ENCODE results near the gene STK17B.
A peak's percentile ranks its signal among the peaks of the same experiment; 100 is the strongest.

STK17B gene

GRCh38 chr2:196172951-196173350 lies 1.6 kb upstream of the STK17B start:
- H3K4me3 ChIP-seq (ENCODE audit: low read length in 2 of 2), result peak overlapping the region in 1 of 2 donors; percentile 9
- peak overlapping the region in 1 of 2 donors; percentile 85 for H3K27ac ChIP-seq (ENCODE audit: low read depth in 2 of 2, low read length in 2 of 2)
- H3K9me3 ChIP-seq (ENCODE audit: control insufficient read depth in 2 of 2, low read length in 2 of 2), result no peaks in the 10 kb centered on the region
- H3K9ac ChIP-seq (ENCODE audit: low read depth in 1 of 2, low read length in 2 of 2), result peak overlapping the region in 1 of 2 donors; percentile 15
- peaks cover 3 to 9% of the 10 kb centered on the region in 2 donors for H3K4me1 ChIP-seq (ENCODE audit: control insufficient read depth in 2 of 2, insufficient read depth in 2 of 2, low read length in 2 of 2)
- H3K36me3 ChIP-seq (ENCODE audit: control insufficient read depth in 2 of 2, insufficient read depth in 2 of 2, low read length in 2 of 2), result no peaks in the 10 kb centered on the region
- H3K27me3 ChIP-seq (ENCODE audit: control insufficient read depth in 2 of 2, insufficient read depth in 2 of 2, low read length in 2 of 2), result no peaks in the 10 kb centered on the region

GRCh38 chr2:196171946-196172345 lies 568 bp upstream of the STK17B start:
- no peaks in the 10 kb centered on the region for H3K36me3 ChIP-seq (ENCODE audit: control insufficient read depth in 2 of 2, insufficient read depth in 2 of 2, low read length in 2 of 2)
- peak overlapping the region; percentile 36 to 94 for H3K9ac ChIP-seq (ENCODE audit: low read depth in 1 of 2, low read length in 2 of 2)
- H3K4me1 ChIP-seq (ENCODE audit: control insufficient read depth in 2 of 2, insufficient read depth in 2 of 2, low read length in 2 of 2), result peaks cover 3 to 9% of the 10 kb centered on the region in 2 donors
- H3K27me3 ChIP-seq (ENCODE audit: control insufficient read depth in 2 of 2, insufficient read depth in 2 of 2, low read length in 2 of 2), result no peaks in the 10 kb centered on the region
- peak overlapping the region; percentile 22 to 85 for H3K27ac ChIP-seq (ENCODE audit: low read depth in 2 of 2, low read length in 2 of 2)
- H3K4me3 ChIP-seq (ENCODE audit: low read length in 2 of 2), result peak overlapping the region; percentile 66 to 81
- no peaks in the 10 kb centered on the region for H3K9me3 ChIP-seq (ENCODE audit: control insufficient read depth in 2 of 2, low read length in 2 of 2)

DNA sequence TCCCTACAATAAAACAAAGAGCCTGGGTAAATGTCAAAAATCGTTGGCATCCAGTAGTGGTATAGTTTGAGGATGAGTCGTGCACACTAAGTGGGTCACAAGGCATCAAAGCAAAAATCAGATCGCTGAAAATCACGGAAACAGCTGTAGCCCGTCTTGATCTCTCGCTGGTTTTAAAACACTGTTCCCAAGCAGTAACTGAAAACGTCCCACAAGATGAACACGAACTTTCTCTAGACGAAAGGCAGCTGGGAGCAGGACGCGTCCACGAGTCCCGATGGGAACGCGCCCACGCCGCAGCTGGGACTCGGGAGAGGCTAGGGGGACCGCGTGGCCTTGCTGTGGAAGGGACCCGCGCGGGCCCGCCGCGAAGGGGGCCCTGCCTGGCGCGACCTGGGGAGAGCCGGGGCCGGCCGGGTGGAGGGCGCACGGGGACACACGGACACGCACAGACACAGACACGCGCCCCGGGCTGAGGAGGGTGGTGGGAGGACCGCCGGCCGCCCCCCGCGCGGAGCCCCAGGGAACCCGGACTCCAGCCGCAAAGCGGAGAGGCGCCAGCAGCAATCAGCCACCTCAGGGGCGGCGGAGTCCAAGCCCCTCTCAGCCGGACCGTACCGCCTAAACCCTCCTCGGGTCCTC lies 651 bp downstream of the STK17B start:
- H3K9me3 ChIP-seq (ENCODE audit: control insufficient read depth in 2 of 2, low read length in 2 of 2), result no peaks in the 10 kb centered on the region
- H3K4me1 ChIP-seq (ENCODE audit: control insufficient read depth in 2 of 2, insufficient read depth in 2 of 2, low read length in 2 of 2), result peaks cover 3 to 9% of the 10 kb centered on the region in 2 donors
- no peaks in the 10 kb centered on the region for H3K36me3 ChIP-seq (ENCODE audit: control insufficient read depth in 2 of 2, insufficient read depth in 2 of 2, low read length in 2 of 2)
- peak overlapping the region; percentile 97 to 98 for H3K27ac ChIP-seq (ENCODE audit: low read depth in 2 of 2, low read length in 2 of 2)
- peak overlapping the region; percentile 93 to 99 for H3K4me3 ChIP-seq (ENCODE audit: low read length in 2 of 2)
- no peaks in the 10 kb centered on the region for H3K27me3 ChIP-seq (ENCODE audit: control insufficient read depth in 2 of 2, insufficient read depth in 2 of 2, low read length in 2 of 2)
- peak overlapping the region; percentile 94 to 95 for H3K9ac ChIP-seq (ENCODE audit: low read depth in 1 of 2, low read length in 2 of 2)

GRCh38 chr2:196170213-196170605 lies 1.2 kb downstream of the STK17B start:
- H3K4me3 ChIP-seq (ENCODE audit: low read length in 2 of 2), result peak overlapping the region; percentile 93 to 99

DNA sequence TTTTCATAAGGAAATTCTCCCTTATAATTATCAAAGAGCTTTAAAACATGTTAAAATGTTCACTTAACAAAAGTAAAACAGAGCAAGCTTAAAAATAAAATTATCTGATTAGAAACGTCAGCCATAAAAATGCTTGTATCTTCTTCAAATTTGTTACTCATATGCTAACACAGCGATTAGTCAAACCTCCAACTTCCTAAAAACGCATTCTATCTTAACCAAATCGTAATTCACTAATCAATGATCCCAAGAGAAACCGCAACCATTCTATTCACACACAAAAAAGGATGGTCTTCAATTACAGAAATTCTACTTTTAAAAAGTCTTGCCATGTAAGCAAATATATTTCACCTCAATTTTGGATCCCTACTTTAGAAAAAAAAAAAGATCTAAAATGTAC lies 1.9 kb downstream of the STK17B start:
- H3K36me3 ChIP-seq (ENCODE audit: control insufficient read depth in 2 of 2, insufficient read depth in 2 of 2, low read length in 2 of 2), result no peaks in the 10 kb centered on the region
- H3K4me1 ChIP-seq (ENCODE audit: control insufficient read depth in 2 of 2, insufficient read depth in 2 of 2, low read length in 2 of 2), result peaks cover 3 to 13% of the 10 kb centered on the region in 2 donors
- no peaks in the 10 kb centered on the region for H3K9me3 ChIP-seq (ENCODE audit: control insufficient read depth in 2 of 2, low read length in 2 of 2)
- H3K4me3 ChIP-seq (ENCODE audit: low read length in 2 of 2), result peak overlapping the region; percentile 93 to 99
- peak overlapping the region; percentile 97 to 98 for H3K27ac ChIP-seq (ENCODE audit: low read depth in 2 of 2, low read length in 2 of 2)
- H3K9ac ChIP-seq (ENCODE audit: low read depth in 1 of 2, low read length in 2 of 2), result peak overlapping the region; percentile 94 to 95
- H3K27me3 ChIP-seq (ENCODE audit: control insufficient read depth in 2 of 2, insufficient read depth in 2 of 2, low read length in 2 of 2), result no peaks in the 10 kb centered on the region

More at GRCh38 chr2:196170213-196170605, 1.2 kb downstream of the STK17B start:
- peak overlapping the region; percentile 94 to 95 for H3K9ac ChIP-seq (ENCODE audit: low read depth in 1 of 2, low read length in 2 of 2)
- no peaks in the 10 kb centered on the region for H3K27me3 ChIP-seq (ENCODE audit: control insufficient read depth in 2 of 2, insufficient read depth in 2 of 2, low read length in 2 of 2)
- no peaks in the 10 kb centered on the region for H3K36me3 ChIP-seq (ENCODE audit: control insufficient read depth in 2 of 2, insufficient read depth in 2 of 2, low read length in 2 of 2)
- peaks cover 3 to 13% of the 10 kb centered on the region in 2 donors for H3K4me1 ChIP-seq (ENCODE audit: control insufficient read depth in 2 of 2, insufficient read depth in 2 of 2, low read length in 2 of 2)
- H3K9me3 ChIP-seq (ENCODE audit: control insufficient read depth in 2 of 2, low read length in 2 of 2), result no peaks in the 10 kb centered on the region
- H3K27ac ChIP-seq (ENCODE audit: low read depth in 2 of 2, low read length in 2 of 2), result peak overlapping the region; percentile 97 to 98

GRCh38 chr2:196168181-196168580 lies 3.2 kb downstream of the STK17B start:
- Histone ChIP-seq H3K4me3 (ENCODE audit: low read length in 2 of 2) (peak overlapping the region in 1 of 2 donors; percentile 99), H3K9ac (ENCODE audit: low read depth in 1 of 2, low read length in 2 of 2) (peak overlapping the region; percentile 16 to 52), H3K4me1 (ENCODE audit: control insufficient read depth in 2 of 2, insufficient read depth in 2 of 2, low read length in 2 of 2) (peaks cover 2 to 13% of the 10 kb centered on the region in 2 donors), H3K36me3 (ENCODE audit: control insufficient read depth in 2 of 2, insufficient read depth in 2 of 2, low read length in 2 of 2) (peaks cover 0 to under 1% of the 10 kb centered on the region in 2 donors), H3K27me3 (ENCODE audit: control insufficient read depth in 2 of 2, insufficient read depth in 2 of 2, low read length in 2 of 2) (no peaks in the 10 kb centered on the region), H3K27ac (ENCODE audit: low read depth in 2 of 2, low read length in 2 of 2) (peak overlapping the region; percentile 45 to 60), H3K9me3 (ENCODE audit: control insufficient read depth in 2 of 2, low read length in 2 of 2) (no peaks in the 10 kb centered on the region)

GRCh38 chr2:196167666-196168065 lies 3.7 kb downstream of the STK17B start:
- peaks cover 2 to 13% of the 10 kb centered on the region in 2 donors for H3K4me1 ChIP-seq (ENCODE audit: control insufficient read depth in 2 of 2, insufficient read depth in 2 of 2, low read length in 2 of 2)
- H3K27ac ChIP-seq (ENCODE audit: low read depth in 2 of 2, low read length in 2 of 2), result peak overlapping the region; percentile 45 to 60
- peak overlapping the region; percentile 24 to 99 for H3K4me3 ChIP-seq (ENCODE audit: low read length in 2 of 2)
- H3K9me3 ChIP-seq (ENCODE audit: control insufficient read depth in 2 of 2, low read length in 2 of 2), result no peaks in the 10 kb centered on the region
- peaks cover 0 to 4% of the 10 kb centered on the region in 2 donors for H3K36me3 ChIP-seq (ENCODE audit: control insufficient read depth in 2 of 2, insufficient read depth in 2 of 2, low read length in 2 of 2)
- H3K27me3 ChIP-seq (ENCODE audit: control insufficient read depth in 2 of 2, insufficient read depth in 2 of 2, low read length in 2 of 2), result no peaks in the 10 kb centered on the region
- peak overlapping the region; percentile 16 to 52 for H3K9ac ChIP-seq (ENCODE audit: low read depth in 1 of 2, low read length in 2 of 2)

DNA sequence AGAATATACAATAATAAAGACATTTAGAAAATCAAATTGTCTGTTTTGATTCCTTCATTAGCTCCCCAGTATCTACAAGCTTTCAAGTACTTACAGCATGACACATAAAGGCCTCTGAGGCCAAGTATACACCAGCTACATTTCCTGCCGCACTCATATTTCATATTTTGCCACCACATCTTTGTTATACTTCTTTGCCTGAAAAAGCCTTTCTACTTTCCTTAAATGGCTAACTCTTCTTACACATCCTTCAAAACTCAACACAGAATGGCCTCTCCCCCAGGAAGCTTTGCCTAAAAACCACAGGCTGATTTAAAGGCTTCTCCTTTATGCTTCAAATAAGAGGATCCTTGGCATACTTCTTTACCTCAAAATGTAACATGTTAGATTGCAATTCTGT lies 4.5 kb downstream of the STK17B start:
- Histone ChIP-seq H3K27ac (ENCODE audit: low read depth in 2 of 2, low read length in 2 of 2) (peak overlapping the region; percentile 45 to 60), H3K9ac (ENCODE audit: low read depth in 1 of 2, low read length in 2 of 2) (peak overlapping the region; percentile 51 to 53)

DNA sequence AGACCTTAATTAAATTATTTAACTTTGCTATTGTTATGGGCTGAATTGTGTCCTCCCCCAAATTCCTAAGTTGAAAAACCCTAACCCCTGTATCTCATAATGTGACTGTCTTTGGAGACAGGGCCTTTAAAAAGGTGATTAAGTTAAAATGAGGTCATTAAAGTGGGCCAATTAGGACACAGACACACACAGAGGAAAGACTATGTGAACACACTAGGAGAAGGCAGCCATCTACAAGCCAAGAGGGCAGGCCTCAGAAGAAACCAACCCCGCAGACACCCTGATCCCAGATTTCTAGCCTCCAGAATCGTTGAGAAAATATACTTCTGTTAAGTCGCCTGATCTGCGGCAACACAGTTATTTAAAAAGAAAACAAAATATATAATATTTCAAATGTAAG lies 6.4 kb downstream of the STK17B start:
- Histone ChIP-seq H3K27ac (ENCODE audit: low read depth in 2 of 2, low read length in 2 of 2) (peak overlapping the region in 1 of 2 donors; percentile 13), H3K4me3 (ENCODE audit: low read length in 2 of 2) (peak overlapping the region in 1 of 2 donors; percentile 32)

More for the DNA sequence above, 4.5 kb downstream of the STK17B start:
- peak overlapping the region; percentile 24 to 99 for H3K4me3 ChIP-seq (ENCODE audit: low read length in 2 of 2)
- H3K9me3 ChIP-seq (ENCODE audit: control insufficient read depth in 2 of 2, low read length in 2 of 2), result no peaks in the 10 kb centered on the region
- peaks cover 2 to 10% of the 10 kb centered on the region in 2 donors for H3K4me1 ChIP-seq (ENCODE audit: control insufficient read depth in 2 of 2, insufficient read depth in 2 of 2, low read length in 2 of 2)
- H3K27me3 ChIP-seq (ENCODE audit: control insufficient read depth in 2 of 2, insufficient read depth in 2 of 2, low read length in 2 of 2), result no peaks in the 10 kb centered on the region
- H3K36me3 ChIP-seq (ENCODE audit: control insufficient read depth in 2 of 2, insufficient read depth in 2 of 2, low read length in 2 of 2), result peaks cover 3 to 4% of the 10 kb centered on the region in 2 donors

GRCh38 chr2:196163285-196163684 lies 8.1 kb downstream of the STK17B start:
- Histone ChIP-seq H3K9ac (ENCODE audit: low read depth in 1 of 2, low read length in 2 of 2) (no peak overlapping the region), H3K4me1 (ENCODE audit: control insufficient read depth in 2 of 2, insufficient read depth in 2 of 2, low read length in 2 of 2) (peaks cover 7 to 9% of the 10 kb centered on the region in 2 donors), H3K9me3 (ENCODE audit: control insufficient read depth in 2 of 2, low read length in 2 of 2) (no peaks in the 10 kb centered on the region), H3K4me3 (ENCODE audit: low read length in 2 of 2) (peak overlapping the region in 1 of 2 donors; percentile 7), H3K36me3 (ENCODE audit: control insufficient read depth in 2 of 2, insufficient read depth in 2 of 2, low read length in 2 of 2) (peaks cover 4 to 6% of the 10 kb centered on the region in 2 donors), H3K27ac (ENCODE audit: low read depth in 2 of 2, low read length in 2 of 2) (no peak overlapping the region), H3K27me3 (ENCODE audit: control insufficient read depth in 2 of 2, insufficient read depth in 2 of 2, low read length in 2 of 2) (no peaks in the 10 kb centered on the region)

More for the DNA sequence above, 6.4 kb downstream of the STK17B start:
- Histone ChIP-seq H3K9me3 (ENCODE audit: control insufficient read depth in 2 of 2, low read length in 2 of 2) (no peaks in the 10 kb centered on the region), H3K4me1 (ENCODE audit: control insufficient read depth in 2 of 2, insufficient read depth in 2 of 2, low read length in 2 of 2) (peaks cover 6 to 11% of the 10 kb centered on the region in 2 donors), H3K27me3 (ENCODE audit: control insufficient read depth in 2 of 2, insufficient read depth in 2 of 2, low read length in 2 of 2) (no peaks in the 10 kb centered on the region), H3K36me3 (ENCODE audit: control insufficient read depth in 2 of 2, insufficient read depth in 2 of 2, low read length in 2 of 2) (peaks cover 4 to 6% of the 10 kb centered on the region in 2 donors), H3K9ac (ENCODE audit: low read depth in 1 of 2, low read length in 2 of 2) (no peak overlapping the region)
